HepG2 (cell line): ENCODE results near the gene ANKRD60. TPM values are rescaled to one million over a fixed set of nuclear protein-coding genes. Genes with fewer than 3 reads are reported as not detected.

ENCODE experiments used
- ATAC-seq: fragments of 200-7000 bp; cut with Tn5 transposase; 3 replicates; pipeline ENCODE4 v1.9.1; 2020; ENCODE audit warnings: mild to moderate bottlenecking, moderate library complexity
- BruUV-seq: library from RNA; stranded (reverse); fragments of 400-500 nt; replicated peaks from 2 replicates; lab custom pipeline; 2021; lab: Mats Ljungman, UMichigan
- CTCF ChIA-PET: fragments of 300-600 bp; formaldehyde crosslinking; extraction: SDS; loops from one replicate; lab custom pipeline; 2021; ENCODE audit warnings: low total read pairs, inconsistent platforms, low intra/inter-chr PET ratio; lab: Yijun Ruan, JAX
- POLR2A ChIA-PET: fragments of 350-600 bp; sonication (Branson Sonifier 250); formaldehyde crosslinking; loops from one replicate; lab custom pipeline; 2020; ENCODE audit warnings: antibody characterized with exemption, inconsistent platforms; lab: Yijun Ruan, JAX
- DNase-seq: peaks from one replicate; pipeline ENCODE4 v3.0.0-alpha.2; 2015; ENCODE audit warnings: low spot score
- FAIRE-seq: peaks from 3 replicates; lab custom pipeline; 2011; peaks lifted over from hg19 to GRCh38; lab: Jason Lieb, UNC
- H2AFZ ChIP-seq: one replicate; pipeline ENCODE4 v1.6.1; 2011; ENCODE audit warnings: low read length, inconsistent platforms
- H3K27ac ChIP-seq: fragments of 300-600 bp; 3 replicates; pipeline ENCODE4 v1.8.0; 2011; ENCODE audit warnings: mixed run types, mild to moderate bottlenecking, mixed read lengths, low read length, inconsistent platforms; ENCODE audit not compliant: insufficient read depth; ENCODE audit errors: extremely low read length
- H3K27me3 ChIP-seq, 2 experiments: fragments of 200-600 bp in 1 of 2; 2 replicates in 1 of 2; 3 replicates in 1 of 2; pipeline versions ENCODE4 v1.6.0 to v1.8.0; 2011; ENCODE audit warnings: low read length in 2 of 2, mild to moderate bottlenecking in 2 of 2, moderate library complexity in 2 of 2, inconsistent platforms in 1 of 2; ENCODE audit not compliant: insufficient read depth in 2 of 2, control insufficient read depth in 1 of 2
- H3K36me3 ChIP-seq, 2 experiments: fragments of 200-600 bp in 1 of 2; replicated peaks in 1 of 2; 2 replicates in 1 of 2; 3 replicates in 1 of 2; pipeline versions ENCODE4 v1.5.1 to v1.8.0; 2011; ENCODE audit warnings: low read length in 2 of 2, inconsistent platforms in 1 of 2; ENCODE audit not compliant: insufficient read depth in 2 of 2, control insufficient read depth in 1 of 2
- H3K4me1 ChIP-seq: 2 replicates; pipeline ENCODE4 v1.5.1; 2012; ENCODE audit warnings: low read length, inconsistent platforms; ENCODE audit not compliant: insufficient read depth
- H3K4me2 ChIP-seq: 2 replicates; pipeline ENCODE4 v1.6.0; 2011; ENCODE audit warnings: low read depth, low read length, inconsistent platforms
- H3K4me3 ChIP-seq, 3 experiments: fragments of 200-600 bp in 1 of 3; sonication (generic), shearing (Covaris generic) in 1 of 3; replicated peaks in 1 of 3; 2 replicates each; pipeline ENCODE4 v1.5.1; 2011 to 2016; ENCODE audit warnings: low read length in 3 of 3, inconsistent platforms in 2 of 3, low read depth in 2 of 3, mild to moderate bottlenecking in 2 of 3, control low read depth in 1 of 3, mixed read lengths in 1 of 3; ENCODE audit not compliant: insufficient read depth in 1 of 3
- H3K79me2 ChIP-seq: one replicate; pipeline ENCODE4 v1.6.1; 2011; ENCODE audit warnings: low read length, inconsistent platforms; ENCODE audit not compliant: insufficient read depth
- H3K9ac ChIP-seq: 2 replicates; pipeline ENCODE4 v1.6.0; 2011; ENCODE audit warnings: mild to moderate bottlenecking, low read depth, low read length, inconsistent platforms; ENCODE audit not compliant: insufficient read depth
- H3K9me3 ChIP-seq: 2 replicates; pipeline ENCODE4 v1.5.1; 2012; ENCODE audit warnings: mild to moderate bottlenecking, low read length
- H4K20me1 ChIP-seq: 2 replicates; pipeline ENCODE4 v1.6.0; 2011; ENCODE audit warnings: inconsistent platforms, mild to moderate bottlenecking, low read length, moderate library complexity; ENCODE audit not compliant: insufficient read depth
- BCLAF1 ChIP-seq: fragments of 450-650 bp; IDR thresholded peaks from 2 replicates; pipeline ENCODE4 v1.6.1; 2017; ENCODE audit warnings: mild to moderate bottlenecking
- GABPB1 ChIP-seq: IDR thresholded peaks from 2 replicates; pipeline ENCODE4 v1.6.1; 2016; ENCODE audit warnings: mild to moderate bottlenecking, missing genetic modification reagents, moderate library complexity, missing compliant biosample characterization
- JUN ChIP-seq: sonication (generic); formaldehyde crosslinking; IDR thresholded peaks from 2 replicates; pipeline ENCODE4 v1.4.0; 2020; ENCODE audit warnings: mild to moderate bottlenecking, missing genetic modification reagents
- ZFP41 ChIP-seq: sonication (generic); formaldehyde crosslinking; IDR thresholded peaks from 2 replicates; pipeline ENCODE4 v1.4.0; 2020; ENCODE audit warnings: mild to moderate bottlenecking, missing genetic modification reagents, borderline replicate concordance
- ZHX2 ChIP-seq, 2 experiments: sonication (generic) in 1 of 2; formaldehyde crosslinking in 1 of 2; IDR thresholded peaks; 2 replicates each; pipeline versions ENCODE4 v1.6.1 to v1.9.0; 2014 to 2022; ENCODE audit warnings: antibody characterized with exemption in 1 of 2, borderline replicate concordance in 1 of 2, inconsistent platforms in 1 of 2, low read depth in 1 of 2, missing genetic modification reagents in 1 of 2
- ZNF496 ChIP-seq: sonication (generic); formaldehyde crosslinking; IDR thresholded peaks from 2 replicates; pipeline ENCODE4 v1.8.1; 2023; ENCODE audit warnings: mild to moderate bottlenecking, moderate library complexity, missing genetic modification reagents; ENCODE audit not compliant: insufficient replicate concordance
- ZNF709 ChIP-seq: sonication (generic); formaldehyde crosslinking; IDR thresholded peaks from 2 replicates; pipeline ENCODE4 v1.5.0; 2020; ENCODE audit warnings: mild to moderate bottlenecking, missing genetic modification reagents
- ZNF850 ChIP-seq: sonication (generic); formaldehyde crosslinking; conservative IDR thresholded peaks from 2 replicates; pipeline ENCODE4 v1.9.0; 2021; ENCODE audit warnings: mild to moderate bottlenecking, missing genetic modification reagents
- WGBS: methylation state at CpG from one replicate; pipeline ENCODE4 v1.1.6; 2017; ENCODE audit warnings: low lambda C conversion rate; 5-methylcytosine and 5-hydroxymethylcytosine counted together
- in situ Hi-C: cut with HindIII; loops from 2 replicates; pipeline ENCODE4 v1.10.0; 2017; ENCODE audit warnings: low pct_unique_long_range_greater_than_20kb; ENCODE audit not compliant: extremely low pct_ligation_motif_present
- intact Hi-C: fragments of 100-400 bp; cut with micrococcal nuclease; formaldehyde crosslinking; loops from one replicate; pipeline ENCODE4 v1.10.0; 2022; ENCODE audit not compliant: unreplicated experiment
- polyA plus RNA-seq, 8 experiments: library from polyadenylated mRNA; depleted of rRNA in 3 of 8; stranded (reverse) in 7 of 8; unstranded in 1 of 8; fragments of >200 nt; fragmentation: Illumina TruSeq in 4 of 8; extraction: Trizol in 4 of 8; gene quantifications; 2 replicates each; pipeline versions ENCODE4 v1.2.1 to v1.2.3, GENCODE V29; 2011 to 2016; ENCODE audit warnings: low read depth in 4 of 8, missing spikeins in 1 of 8, mixed read lengths in 1 of 8; ENCODE audit not compliant: insufficient read depth in 1 of 8
- total RNA-seq, 5 experiments: library from RNA; depleted of rRNA; stranded (reverse); fragments of >200 nt; fragmentation: Illumina TruSeq; extraction: Trizol; gene quantifications; 2 replicates each; pipeline ENCODE4 v1.2.3, GENCODE V29; 2016; ENCODE audit warnings: low read depth in 1 of 5

The ANKRD60 gene
- total and polyA plus RNA-seq, 2 of the 13 experiments (the other 11 are each of a cell fraction or from before 2014, with no cell fraction given) = not detected

GRCh38 chr20:58268936-58269619, 40.6 kb upstream of the ANKRD60 start:
- H4K20me1 ChIP-seq = no peaks in the 10 kb centered on the region
- in situ Hi-C loops = no loop called here
- no peak overlapping the region for H3K4me2 ChIP-seq
- ATAC-seq (no peak), FAIRE-seq (peak; percentile 23), DNase-seq (no peak)
- no TSS peak for BruUV-seq
- WGBS = 69% methylated on average over 13 of the region's 13 CpGs
- peaks cover 9% of the 10 kb centered on the region for H3K4me1 ChIP-seq
- intact Hi-C loops = no loop called here
- H3K27ac ChIP-seq = no peak overlapping the region
- no peaks in the 10 kb centered on the region for H3K36me3 ChIP-seq
- ChIA-PET CTCF (no interaction called here), POLR2A (no interaction called here)
- H3K4me3 ChIP-seq = no peak overlapping the region
- H2AFZ ChIP-seq = no peak overlapping the region
- H3K9ac ChIP-seq = no peak overlapping the region
- no peaks in the 10 kb centered on the region for H3K79me2 ChIP-seq
- H3K9me3 ChIP-seq = no peaks in the 10 kb centered on the region
- TF ChIP-seq BCLAF1 (no peak), ZNF709 (CRISPR knock-in tag) (no peak), GABPB1 (CRISPR knock-in tag) (0 out of 2 replicates have a peak, but pooled peaks have one; percentile 15), ZFP41 (CRISPR knock-in tag) (no peak), ZNF496 (CRISPR knock-in tag) (no peak), ZHX2 (IDR thresholded peaks at IDR 0.05; ENCODE audit: low read depth) (no peak), ZHX2 (CRISPR knock-in tag; IDR thresholded peaks at IDR 0.05; ENCODE audit: borderline replicate concordance) (no peak), JUN (CRISPR knock-in tag) (no peak), ZNF850 (CRISPR knock-in tag) (no peak)
- H3K27me3 ChIP-seq = no peaks in the 10 kb centered on the region
